IPS-18a (cell line): ENCODE measurements around the gene STRA8.

Experiments used
- H3K27ac ChIP-seq: one replicate; pipeline ENCODE4 v1.5.1; 2013; ENCODE audit warnings: low read length
- H3K27me3 ChIP-seq: one replicate; pipeline ENCODE4 v1.6.1; 2013; ENCODE audit warnings: mild to moderate bottlenecking, low read length; ENCODE audit not compliant: control insufficient read depth, insufficient read depth
- H3K36me3 ChIP-seq: one replicate; pipeline ENCODE4 v1.6.1; 2013; ENCODE audit warnings: low read depth, low read length; ENCODE audit not compliant: control insufficient read depth
- H3K4me1 ChIP-seq: one replicate; pipeline ENCODE4 v1.6.1; 2013; ENCODE audit warnings: low read depth, low read length; ENCODE audit not compliant: control insufficient read depth
- H3K4me3 ChIP-seq: one replicate; pipeline ENCODE4 v1.5.1; 2013; ENCODE audit warnings: low read length
- H3K9ac ChIP-seq: one replicate; pipeline ENCODE4 v1.6.1; 2013; ENCODE audit warnings: mild to moderate bottlenecking, low read length, moderate library complexity
- H3K9me3 ChIP-seq: one replicate; pipeline ENCODE4 v1.6.1; 2013; ENCODE audit warnings: low read depth, low read length; ENCODE audit not compliant: control insufficient read depth

The STRA8 gene

DNA sequence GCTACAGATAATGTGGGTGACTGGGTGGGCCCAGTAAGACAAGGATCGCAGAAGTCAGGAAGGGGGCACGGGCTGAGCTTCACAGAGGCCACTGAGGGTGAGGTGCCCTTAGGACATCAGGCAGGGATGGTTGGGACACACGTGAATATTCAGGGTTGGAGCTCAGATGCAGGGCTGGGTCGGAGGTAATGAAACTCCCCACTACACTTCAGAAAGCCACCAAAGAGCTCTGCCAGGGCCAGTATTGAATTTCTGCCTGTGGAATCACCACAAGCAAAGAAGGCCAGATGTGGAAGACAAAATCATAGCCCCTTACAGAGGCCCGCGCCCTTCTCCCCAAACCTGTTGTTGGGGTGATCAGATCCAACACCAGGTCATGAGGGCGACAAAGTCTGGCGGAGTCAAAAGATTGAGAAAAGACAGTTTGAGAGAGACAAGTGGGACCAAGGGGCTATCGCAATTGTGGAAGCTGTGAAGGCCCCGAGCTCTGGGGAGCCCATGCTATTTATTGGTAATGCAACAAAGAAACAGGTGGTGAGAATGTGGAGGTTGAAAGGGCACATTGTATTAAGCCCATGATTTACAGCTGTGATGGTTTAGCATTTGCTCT lies 42.4 kb downstream of the STRA8 start:
- no peak overlapping the region for H3K4me3 ChIP-seq
- no peaks in the 10 kb centered on the region for H3K9me3 ChIP-seq
- H3K27me3 ChIP-seq = no peaks in the 10 kb centered on the region
- H3K27ac ChIP-seq = no peak overlapping the region
- no peaks in the 10 kb centered on the region for H3K4me1 ChIP-seq
- H3K36me3 ChIP-seq = no peaks in the 10 kb centered on the region
- no peak overlapping the region for H3K9ac ChIP-seq

DNA sequence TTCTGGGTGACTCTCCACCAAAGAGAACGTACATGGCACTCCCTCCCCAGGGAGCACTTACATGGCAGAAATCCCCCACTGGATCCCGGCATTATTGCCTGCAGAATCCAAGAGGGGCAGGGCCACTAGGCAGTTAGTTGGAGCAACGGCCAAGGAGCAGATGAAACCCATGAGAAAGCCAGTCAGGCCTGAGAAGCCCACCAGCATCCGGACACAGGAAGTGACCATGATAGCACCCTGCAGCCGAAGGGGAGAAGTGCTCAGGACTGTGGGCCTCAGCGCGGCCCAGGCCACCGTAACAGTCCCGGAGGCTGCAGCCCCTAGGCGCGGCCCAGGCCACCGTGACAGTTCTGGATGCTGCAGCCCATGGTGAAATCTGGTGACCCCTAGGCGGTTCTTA lies 43.5 kb downstream of the STRA8 start:
- Histone ChIP-seq H3K36me3 (no peaks in the 10 kb centered on the region), H3K27me3 (no peaks in the 10 kb centered on the region), H3K9me3 (no peaks in the 10 kb centered on the region), H3K4me1 (no peaks in the 10 kb centered on the region), H3K27ac (no peak overlapping the region), H3K4me3 (no peak overlapping the region), H3K9ac (no peak overlapping the region)

GRCh38 chr7:135281363-135281949 lies 47.8 kb downstream of the STRA8 start:
- Histone ChIP-seq H3K27me3 (no peaks in the 10 kb centered on the region), H3K36me3 (no peaks in the 10 kb centered on the region), H3K27ac (no peak overlapping the region), H3K9ac (no peak overlapping the region), H3K4me3 (no peak overlapping the region), H3K9me3 (no peaks in the 10 kb centered on the region), H3K4me1 (no peaks in the 10 kb centered on the region)

DNA sequence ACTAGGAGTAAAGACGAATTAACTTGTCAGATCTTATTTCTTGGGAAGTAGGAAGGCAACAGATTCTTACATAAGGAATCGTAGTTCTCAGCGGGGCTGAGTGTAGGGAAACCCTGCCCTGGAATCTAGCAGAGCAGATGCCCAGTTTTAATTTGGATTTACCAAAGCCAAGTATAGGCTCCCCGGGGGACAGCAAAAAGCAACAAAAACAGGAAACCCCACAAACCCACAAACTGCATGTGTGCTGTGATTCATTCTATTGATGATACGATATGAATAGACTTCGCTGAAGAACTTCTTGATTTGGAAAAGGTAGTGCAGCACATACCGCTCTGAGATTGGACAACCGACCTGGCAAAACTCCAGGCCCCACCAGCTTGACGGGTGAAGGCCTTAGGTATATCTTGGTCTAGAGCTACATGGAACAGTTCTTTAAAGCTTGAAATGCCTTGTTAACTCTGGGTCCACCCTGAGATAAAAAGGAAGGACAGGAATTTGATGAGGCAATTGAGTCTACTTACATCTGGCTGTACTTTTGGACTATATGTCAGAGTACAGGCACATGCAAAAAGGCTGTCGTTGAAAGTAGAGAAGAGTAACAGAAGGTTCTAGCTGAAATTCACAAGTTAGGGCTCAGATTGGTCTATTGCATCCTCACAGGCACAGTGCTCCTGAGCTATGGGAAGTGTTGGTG lies 49.1 kb downstream of the STRA8 start:
- Histone ChIP-seq H3K27me3 (no peaks in the 10 kb centered on the region), H3K36me3 (no peaks in the 10 kb centered on the region), H3K9me3 (no peaks in the 10 kb centered on the region), H3K4me3 (no peak overlapping the region), H3K4me1 (no peaks in the 10 kb centered on the region), H3K9ac (no peak overlapping the region), H3K27ac (no peak overlapping the region)

- Histone ChIP-seq H3K27me3 (no peaks in the 10 kb centered on the region), H3K27ac (no peak overlapping the region), H3K9ac (no peak overlapping the region), H3K4me1 (no peaks in the 10 kb centered on the region), H3K4me3 (no peak overlapping the region), H3K9me3 (no peaks in the 10 kb centered on the region), H3K36me3 (no peaks in the 10 kb centered on the region)
Measured at GRCh38 chr7:135283959-135284638, 50.5 kb downstream of the STRA8 start.

GRCh38 chr7:135285547-135286233 lies 52.1 kb downstream of the STRA8 start:
- no peaks in the 10 kb centered on the region for H3K4me1 ChIP-seq
- no peak overlapping the region for H3K27ac ChIP-seq
- H3K27me3 ChIP-seq = no peaks in the 10 kb centered on the region
- H3K9me3 ChIP-seq = no peaks in the 10 kb centered on the region
- no peak overlapping the region for H3K4me3 ChIP-seq
- H3K36me3 ChIP-seq = no peaks in the 10 kb centered on the region
- no peak overlapping the region for H3K9ac ChIP-seq

DNA sequence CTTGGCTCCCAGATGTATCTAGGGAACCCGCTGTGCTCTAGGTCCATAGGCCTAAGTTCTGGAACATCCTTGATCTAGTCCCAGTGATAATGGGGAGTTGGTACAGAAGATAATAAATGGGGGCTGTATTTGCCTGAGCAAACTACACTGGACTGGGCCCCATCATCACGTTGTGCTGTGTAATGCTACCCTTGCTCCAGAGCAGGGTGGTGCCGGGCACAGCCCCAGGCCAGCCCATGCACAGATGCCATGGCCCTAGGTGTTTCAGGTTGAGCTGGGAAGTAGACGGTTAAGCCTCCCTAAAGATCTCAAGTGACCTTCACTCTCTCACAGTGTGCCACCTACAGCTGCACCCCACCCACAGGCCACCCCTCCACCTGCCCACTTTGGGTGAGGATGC lies 53.2 kb downstream of the STRA8 start:
- Histone ChIP-seq H3K27me3 (no peaks in the 10 kb centered on the region), H3K9ac (no peak overlapping the region), H3K9me3 (no peaks in the 10 kb centered on the region), H3K27ac (no peak overlapping the region), H3K4me1 (no peaks in the 10 kb centered on the region), H3K4me3 (no peak overlapping the region), H3K36me3 (no peaks in the 10 kb centered on the region)

- Histone ChIP-seq H3K4me3 (no peak overlapping the region), H3K36me3 (no peaks in the 10 kb centered on the region), H3K27me3 (no peaks in the 10 kb centered on the region), H3K4me1 (no peaks in the 10 kb centered on the region), H3K9me3 (no peaks in the 10 kb centered on the region), H3K9ac (no peak overlapping the region), H3K27ac (no peak overlapping the region)
Measured at GRCh38 chr7:135290594-135290993, 57.0 kb downstream of the STRA8 start.

- Histone ChIP-seq H3K9ac (no peak overlapping the region), H3K4me1 (no peaks in the 10 kb centered on the region), H3K9me3 (no peaks in the 10 kb centered on the region)
Measured at GRCh38 chr7:135291809-135292253, 58.2 kb downstream of the STRA8 start.

DNA sequence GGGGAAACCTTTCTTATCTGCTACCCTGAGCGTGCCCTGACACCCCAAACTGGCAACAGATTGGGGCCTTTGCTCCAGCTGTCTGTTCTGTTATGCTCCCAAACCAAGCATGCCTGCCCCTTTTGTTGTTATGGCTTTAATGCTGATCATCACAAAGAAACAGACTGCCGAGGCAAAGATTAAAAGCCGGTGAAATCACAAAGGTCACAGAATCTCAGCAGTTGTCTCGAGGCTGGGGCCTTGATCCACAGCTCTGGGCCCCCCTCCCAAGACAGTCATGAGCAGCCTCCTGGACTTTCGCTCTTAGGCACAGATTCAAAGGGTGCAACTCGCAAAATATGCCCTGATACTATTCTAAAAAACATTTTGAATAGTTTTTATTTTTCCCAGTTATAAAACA lies 65.6 kb downstream of the STRA8 start:
- H3K27me3 ChIP-seq = no peaks in the 10 kb centered on the region
- H3K4me3 ChIP-seq = no peak overlapping the region
- no peak overlapping the region for H3K9ac ChIP-seq
- H3K36me3 ChIP-seq = no peaks in the 10 kb centered on the region
- H3K9me3 ChIP-seq = no peaks in the 10 kb centered on the region
- no peaks in the 10 kb centered on the region for H3K4me1 ChIP-seq
- no peak overlapping the region for H3K27ac ChIP-seq

More at GRCh38 chr7:135291809-135292253, 58.2 kb downstream of the STRA8 start:
- Histone ChIP-seq H3K27me3 (no peaks in the 10 kb centered on the region), H3K4me3 (no peak overlapping the region), H3K36me3 (no peaks in the 10 kb centered on the region), H3K27ac (no peak overlapping the region)
